GM19452 (cell line): ENCODE data around the gene GALNT16.

Experiments
- ATAC-seq: cut with Tn5 transposase; IDR thresholded peaks from one replicate; pipeline ENCODE4 v1.9.1; 2021; ENCODE audit not compliant: unreplicated experiment

The GALNT16 gene

DNA sequence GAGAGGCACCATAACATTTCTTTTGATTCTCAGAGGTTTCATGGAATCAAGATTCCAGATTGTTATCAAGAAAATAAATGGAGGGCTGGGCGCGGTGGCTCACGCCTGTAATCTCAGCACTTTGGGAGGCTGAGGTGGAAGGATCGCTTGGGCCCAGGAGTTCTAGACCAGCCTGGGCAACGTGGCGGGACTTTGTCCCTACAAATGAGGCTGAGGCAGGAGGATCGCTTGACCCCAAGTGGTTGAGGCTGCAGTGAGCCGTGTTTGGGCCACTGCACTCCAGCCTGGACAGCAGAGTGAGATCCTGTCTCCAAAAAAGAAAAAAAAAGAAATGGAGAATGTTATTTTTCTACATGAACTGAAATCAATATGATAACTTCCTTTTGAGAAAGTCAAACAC lies 139.8 kb downstream of the GALNT16 start:
- no peak for ATAC-seq

DNA sequence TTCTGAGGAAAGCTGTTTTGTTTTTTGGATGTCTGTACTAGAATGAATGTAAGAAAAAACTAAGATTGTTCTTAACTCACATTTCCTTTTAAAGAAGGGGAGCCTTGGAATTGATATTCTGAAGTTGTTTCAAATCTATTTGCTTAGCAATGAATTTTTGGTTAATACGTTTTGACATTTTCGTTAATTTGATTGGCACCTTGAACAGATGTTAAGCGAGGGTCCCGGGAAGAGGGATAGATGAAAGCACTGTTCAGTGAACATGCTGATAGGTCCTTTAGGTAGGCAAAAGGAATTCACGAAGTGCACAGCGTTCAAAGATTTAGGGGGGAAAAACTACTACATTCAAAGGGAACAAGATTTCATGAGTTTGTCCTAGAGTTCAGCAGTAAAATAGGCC lies 140.2 kb downstream of the GALNT16 start:
- no peak for ATAC-seq

- ATAC-seq: no peak
These were observed 141.9 kb downstream of the GALNT16 start for GRCh38 chr14:69401841-69402240.

DNA sequence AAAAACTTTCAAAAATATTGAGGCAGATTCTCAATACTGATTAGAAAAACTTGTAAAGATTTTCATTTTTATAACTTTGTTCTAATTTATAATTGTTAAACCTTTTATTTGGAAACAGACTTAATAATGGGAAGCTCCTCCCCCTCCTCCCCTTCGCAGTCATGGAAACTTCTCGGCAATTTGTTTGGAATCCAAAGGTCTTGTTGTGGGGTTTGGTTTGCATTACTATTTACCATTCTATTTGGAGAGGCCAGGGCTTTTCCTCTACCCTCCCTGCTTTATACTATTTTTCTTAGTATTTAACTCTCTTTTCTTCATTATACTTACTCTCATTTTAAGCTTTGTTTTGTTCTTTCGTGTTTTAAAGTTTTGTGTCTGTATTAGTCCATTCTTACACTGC lies 144.5 kb downstream of the GALNT16 start:
- ATAC-seq: no peak

- ATAC-seq: no peak
These were observed 144.9 kb downstream of the GALNT16 start for GRCh38 chr14:69404883-69405282.

- no peak for ATAC-seq
These were observed 145.8 kb downstream of the GALNT16 start for GRCh38 chr14:69405762-69406161.
